Erythroblast (primary cell): ENCODE measurements around the gene NSF.
"Not testable (repeated sequence)": the region's sequence is repeated elsewhere in the genome, so short reads cannot be mapped to it uniquely, and the experiment has no call there.

ENCODE experiments used
- DNase-seq, 2 experiments: peaks; one replicate each; lab custom pipeline; 2025; lab: John Stamatoyannopoulos, UW

Gene NSF

GRCh38 chr17:46628753-46629436 is 38.4 kb downstream of the NSF start:
- DNase-seq = not testable (repeated sequence)

GRCh38 chr17:46632146-46632545 is 41.7 kb downstream of the NSF start:
- not testable (repeated sequence) for DNase-seq

DNA sequence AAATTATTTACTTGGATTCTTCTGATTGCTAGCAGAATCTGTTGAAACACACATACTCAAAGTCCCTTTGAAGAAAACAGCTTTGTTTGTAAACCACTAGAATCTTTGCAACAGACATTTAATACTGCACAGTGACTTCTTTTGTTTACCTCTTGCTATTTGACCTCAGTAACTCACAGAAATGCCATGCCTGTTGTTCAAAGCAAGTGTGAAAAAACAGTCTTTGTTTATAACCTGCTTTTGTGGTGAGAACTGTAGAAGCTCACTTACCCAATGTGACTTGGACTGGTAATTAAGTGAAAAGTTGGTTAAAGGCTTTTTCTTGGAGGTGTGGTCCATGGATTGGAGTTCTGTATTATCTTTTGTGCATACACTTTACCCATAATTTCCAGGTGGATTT is 44.4 kb downstream of the NSF start:
- DNase-seq = not testable (repeated sequence)

- not testable (repeated sequence) for DNase-seq
These were observed 51.6 kb downstream of the NSF start for GRCh38 chr17:46641861-46642656.

DNA sequence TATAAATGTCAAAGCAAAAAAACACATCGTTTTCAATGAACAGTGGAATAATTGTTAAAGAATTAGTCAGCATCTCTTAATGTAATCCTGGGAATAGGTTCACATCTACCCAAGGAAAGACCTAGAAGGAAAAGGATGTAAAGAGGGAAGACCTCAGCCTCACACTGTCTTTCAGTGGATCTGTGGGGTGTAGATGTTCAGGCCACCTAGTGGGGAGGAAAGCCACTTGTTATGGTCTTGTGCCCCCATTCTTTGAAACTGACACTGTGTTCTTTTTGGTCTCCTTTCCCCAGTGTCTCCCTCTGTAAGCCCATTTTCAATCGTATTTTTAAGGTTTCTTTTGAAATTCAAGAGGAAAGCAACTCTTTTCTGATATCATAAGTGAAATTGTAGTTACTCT is 56.8 kb downstream of the NSF start:
- DNase-seq = not testable (repeated sequence)

DNA sequence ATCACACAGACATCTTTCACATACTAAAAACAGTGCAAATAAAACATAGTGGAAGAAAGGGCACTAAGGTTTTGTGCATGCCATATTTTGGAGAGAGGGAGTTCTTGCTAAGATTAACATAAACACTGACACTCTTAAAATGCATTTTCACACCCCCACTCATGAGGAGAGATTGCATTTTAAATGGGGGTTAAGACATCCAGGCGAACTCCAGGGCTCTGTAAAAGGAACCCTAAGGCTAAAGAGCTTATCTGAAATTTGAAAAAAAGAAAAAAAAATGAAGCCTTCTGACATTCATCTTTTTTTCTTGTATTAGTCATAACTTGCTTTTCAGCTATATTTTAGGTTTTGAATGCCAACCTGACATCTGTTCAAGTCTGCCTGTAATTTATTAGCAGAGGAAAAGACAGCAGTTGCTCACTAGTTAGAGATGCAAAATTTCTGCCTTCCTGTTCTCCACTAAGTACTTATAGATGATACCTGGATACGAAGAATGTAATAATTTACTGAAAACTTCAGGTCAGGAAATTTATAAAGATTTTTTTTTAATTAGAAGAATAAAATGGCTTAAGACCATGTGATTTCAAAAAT is 57.3 kb downstream of the NSF start:
- DNase-seq = not testable (repeated sequence)

- not testable (repeated sequence) for DNase-seq
These were observed 58.8 kb downstream of the NSF start for GRCh38 chr17:46649246-46649645.

- not testable (repeated sequence) for DNase-seq
These were observed 61.7 kb downstream of the NSF start for GRCh38 chr17:46652024-46652643.

DNA sequence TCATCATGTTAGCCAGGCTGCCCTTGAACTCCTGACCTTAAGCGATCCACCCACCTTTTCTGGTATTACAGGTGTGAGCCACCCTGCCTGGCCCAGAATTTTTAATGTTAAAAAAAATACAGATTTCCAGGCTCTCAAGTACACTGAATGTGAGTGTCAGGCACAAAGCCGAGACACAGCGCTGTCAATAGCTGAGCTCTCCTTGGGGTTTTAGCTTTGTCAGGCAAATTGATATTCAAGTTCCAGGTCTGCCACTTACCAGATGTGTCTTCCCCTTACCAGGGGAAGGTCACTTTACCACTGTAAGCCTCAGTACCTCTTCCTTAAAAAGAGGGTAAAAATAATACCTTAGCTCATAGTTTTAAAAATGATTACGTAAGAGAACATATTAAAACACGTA is 67.8 kb downstream of the NSF start:
- DNase-seq = not testable (repeated sequence)

DNA sequence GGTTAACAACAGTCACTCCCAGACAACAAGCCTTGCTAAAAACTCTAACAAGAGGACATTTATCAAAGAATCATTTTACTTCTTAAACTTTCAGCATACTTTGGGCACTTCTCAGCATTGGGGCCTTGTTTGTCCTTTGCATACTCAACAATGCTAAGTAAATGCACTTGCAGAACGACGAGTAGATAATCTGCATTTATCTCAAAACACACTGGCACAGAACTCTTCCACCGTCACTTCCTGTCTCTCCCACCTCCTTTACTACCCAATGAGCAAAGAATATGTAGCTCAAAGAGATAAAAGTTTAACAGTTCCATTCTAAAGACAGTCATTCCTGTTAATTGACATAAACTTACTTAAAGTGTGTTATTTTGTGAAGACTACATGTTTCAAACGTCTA is 69.2 kb downstream of the NSF start:
- not testable (repeated sequence) for DNase-seq

DNA sequence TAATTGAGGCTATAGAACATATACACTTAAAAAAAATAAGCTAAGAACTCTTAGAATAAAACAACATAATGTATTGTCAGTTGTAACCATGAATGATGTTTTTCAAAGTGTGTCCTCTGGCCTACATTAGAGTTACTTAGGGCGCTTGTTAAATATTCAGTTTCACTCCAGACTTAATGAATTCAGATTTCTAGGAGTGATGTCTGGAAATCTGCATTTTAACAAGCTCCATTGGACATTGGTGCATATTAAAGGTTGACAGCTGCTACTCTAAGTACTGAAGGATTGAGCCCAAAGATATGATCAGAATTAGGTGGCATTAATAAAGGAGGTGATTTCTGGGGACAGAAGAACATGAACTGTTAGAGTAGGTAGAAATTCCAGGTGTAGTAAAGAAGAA is 72.7 kb downstream of the NSF start:
- DNase-seq = not testable (repeated sequence)

DNA sequence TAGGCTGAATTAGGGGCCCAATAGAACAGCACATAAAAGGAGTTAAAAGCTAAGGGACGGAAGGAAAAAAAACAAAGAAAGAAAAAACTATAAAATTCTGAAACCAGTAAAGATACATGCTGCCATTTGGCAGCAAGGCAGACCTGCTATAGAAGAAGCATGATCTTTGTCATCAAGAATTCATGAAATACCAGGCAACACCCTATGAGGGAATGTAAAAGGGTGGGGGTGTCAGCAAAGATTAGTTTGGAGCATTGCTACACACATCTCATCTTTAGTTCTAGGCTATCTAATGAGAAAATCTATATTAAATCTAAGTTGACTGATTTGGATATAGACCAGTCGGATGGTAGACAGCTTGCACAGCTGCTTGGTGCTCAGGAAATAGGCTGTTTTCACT is 73.1 kb downstream of the NSF start:
- DNase-seq = not testable (repeated sequence)

DNA sequence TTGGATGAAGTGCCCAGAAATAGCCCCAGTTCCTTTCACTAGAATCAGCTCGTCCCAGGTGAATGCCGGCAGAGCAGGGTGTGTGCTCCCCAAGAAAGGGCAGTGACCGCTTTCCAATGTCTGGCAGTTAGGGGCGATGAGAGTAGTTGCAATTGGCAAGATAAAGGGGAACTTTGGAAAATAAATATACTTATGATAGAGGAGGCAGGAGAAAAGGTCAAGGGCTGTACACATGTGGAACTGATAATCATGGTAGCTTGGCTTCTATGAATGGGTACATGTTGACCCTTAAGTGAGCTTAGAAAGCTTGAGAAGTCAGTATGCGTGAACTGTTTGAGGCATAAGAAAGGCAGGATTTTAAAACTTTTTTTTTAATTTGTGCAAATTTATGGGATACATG is 75.5 kb downstream of the NSF start:
- DNase-seq = not testable (repeated sequence)

DNA sequence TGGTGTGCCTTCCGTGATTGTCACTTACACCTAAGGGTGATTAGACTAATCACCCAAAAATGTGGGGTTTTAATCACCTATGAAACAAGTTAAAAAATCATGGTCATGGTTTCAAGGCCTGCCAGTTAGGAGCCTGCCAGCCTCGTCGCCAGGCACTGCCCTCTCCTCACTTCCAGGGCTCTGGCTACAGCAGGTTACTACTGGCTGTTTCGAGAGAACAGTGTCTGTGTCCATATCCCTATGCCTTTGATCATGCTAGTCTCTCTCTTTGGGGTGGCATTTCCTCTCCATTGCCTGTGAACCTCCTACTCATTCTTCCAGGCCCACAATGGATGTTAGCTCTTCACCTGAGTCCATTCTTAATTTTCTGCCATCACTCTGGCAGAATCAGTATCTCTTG is 80.3 kb downstream of the NSF start:
- DNase-seq = not testable (repeated sequence)

DNA sequence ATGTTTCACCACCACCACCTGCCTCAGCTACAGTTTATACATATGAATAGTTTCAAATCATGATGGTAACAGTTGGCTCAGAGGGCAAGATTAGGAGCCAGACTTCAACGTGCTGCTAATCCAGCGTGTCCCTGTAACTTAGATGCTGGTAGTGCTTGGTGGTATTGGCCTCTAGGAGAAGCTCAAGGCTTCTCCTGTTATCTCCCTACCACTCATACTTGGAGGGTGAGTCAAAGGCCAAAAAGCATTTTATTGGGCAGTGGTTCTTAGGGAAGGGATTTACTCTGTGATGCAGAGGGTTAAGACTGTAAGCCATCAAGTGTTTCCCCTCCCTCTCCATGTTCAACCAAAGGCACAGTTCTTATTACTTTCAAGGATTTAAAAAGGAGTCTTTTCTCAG is 82.3 kb downstream of the NSF start:
- not testable (repeated sequence) for DNase-seq

GRCh38 chr17:46677819-46678218 is 87.3 kb downstream of the NSF start:
- not testable (repeated sequence) for DNase-seq

DNA sequence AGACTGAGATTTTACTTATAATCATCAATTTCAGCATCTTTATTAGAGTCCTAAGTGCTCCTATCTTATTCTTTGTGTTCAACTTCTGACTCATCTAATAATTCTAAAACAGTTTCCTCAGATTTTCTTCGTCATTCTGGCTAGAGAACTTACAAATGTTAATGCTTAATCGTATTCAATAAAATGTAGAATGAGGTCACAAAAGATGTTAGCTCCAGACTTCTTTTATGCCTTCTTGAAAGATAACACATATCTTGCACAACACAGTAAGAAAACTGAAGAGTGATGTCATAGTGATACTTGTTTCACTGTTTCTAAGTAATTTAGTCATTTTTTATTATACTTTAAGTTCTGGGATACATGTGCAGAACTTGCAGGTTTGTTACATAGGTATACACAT is 93.2 kb downstream of the NSF start:
- not testable (repeated sequence) for DNase-seq

GRCh38 chr17:46685284-46685683 is 94.8 kb downstream of the NSF start:
- DNase-seq = not testable (repeated sequence)

- DNase-seq = not testable (repeated sequence)
These were observed 101.7 kb downstream of the NSF start for GRCh38 chr17:46692196-46692595.

GRCh38 chr17:46693283-46693682 is 102.8 kb downstream of the NSF start:
- DNase-seq = not testable (repeated sequence)

DNA sequence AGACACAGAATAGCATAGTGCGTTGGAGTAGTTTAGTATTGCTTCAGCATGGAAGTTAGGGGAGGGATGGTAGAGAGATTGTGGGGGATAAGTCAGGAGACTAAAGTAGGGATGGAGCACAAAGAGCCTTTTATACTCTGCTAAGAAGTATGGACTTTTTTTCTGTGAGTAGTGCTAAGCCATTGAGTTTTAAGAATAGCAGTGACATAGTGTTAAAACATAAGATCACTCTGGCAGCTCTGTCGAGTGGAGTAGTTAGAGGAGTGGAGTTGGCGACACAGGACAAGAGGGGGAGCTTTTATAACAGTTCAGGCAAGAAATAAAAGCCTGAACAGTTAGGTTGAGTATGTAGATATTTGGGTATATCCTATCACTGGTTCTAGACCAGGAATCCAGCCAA is 106.1 kb downstream of the NSF start:
- DNase-seq = not testable (repeated sequence)

- not testable (repeated sequence) for DNase-seq
These were observed 108.5 kb downstream of the NSF start for GRCh38 chr17:46699014-46699413.
